Left forelimb (tissue), 1 donor: ENCODE measurements around the gene FNDC8.
A peak's percentile ranks its signal among the peaks of the same experiment; 100 is the strongest.
"Not testable (repeated sequence)": the region's sequence is repeated elsewhere in the genome, so short reads cannot be mapped to it uniquely, and the experiment has no call there.

Experiments
- DNase-seq: peaks from one replicate; pipeline ENCODE4 v3.0.0-alpha.2; 2018; ENCODE audit warnings: low spot score

FNDC8 gene

GRCh38 chr17:35144840-35145239 is 23.4 kb downstream of the FNDC8 start:
- DNase-seq, result no peak

- no peak for DNase-seq
Measured at GRCh38 chr17:35146214-35146833, 24.9 kb downstream of the FNDC8 start.

GRCh38 chr17:35147375-35147905 is 26.0 kb downstream of the FNDC8 start, which contains the start of gene UNC45B:
TSS of gene UNC45B (plus strand) at chr17:35147817. CDS start at chr17:35148264, 447 bp downstream.
- DNase-seq, result no peak

GRCh38 chr17:35148144-35148543 is 26.7 kb downstream of the FNDC8 start:
- no peak for DNase-seq

GRCh38 chr17:35149941-35150340 is 28.5 kb downstream of the FNDC8 start:
- DNase-seq, result no peak

GRCh38 chr17:35151080-35151479 is 29.7 kb downstream of the FNDC8 start:
- not testable (repeated sequence) for DNase-seq

- no peak for DNase-seq
Measured at GRCh38 chr17:35152421-35153140, 31.2 kb downstream of the FNDC8 start.

- no peak for DNase-seq
Measured at GRCh38 chr17:35154196-35155165, 33.1 kb downstream of the FNDC8 start.

- DNase-seq, result no peak
Measured at GRCh38 chr17:35155246-35155645, 33.8 kb downstream of the FNDC8 start.

- DNase-seq, result no peak
Measured at GRCh38 chr17:35159940-35160339, 38.5 kb downstream of the FNDC8 start.

- DNase-seq, result no peak
Measured at GRCh38 chr17:35160354-35161201, 39.2 kb downstream of the FNDC8 start.

- DNase-seq, result no peak
Measured at GRCh38 chr17:35161281-35161761, 39.9 kb downstream of the FNDC8 start.

- DNase-seq, result no peak
Measured at GRCh38 chr17:35162755-35163154, 41.3 kb downstream of the FNDC8 start.

- DNase-seq, result no peak
Measured at GRCh38 chr17:35163886-35164285, 42.5 kb downstream of the FNDC8 start.

- no peak for DNase-seq
Measured at GRCh38 chr17:35164716-35165115, 43.3 kb downstream of the FNDC8 start.

- DNase-seq, result no peak
Measured at GRCh38 chr17:35166526-35166925, 45.1 kb downstream of the FNDC8 start.

GRCh38 chr17:35167046-35167445 is 45.6 kb downstream of the FNDC8 start:
- no peak for DNase-seq

GRCh38 chr17:35167666-35168065 is 46.3 kb downstream of the FNDC8 start:
- DNase-seq, result no peak

- peak; percentile 53 for DNase-seq
Measured at GRCh38 chr17:35169835-35170363, 48.5 kb downstream of the FNDC8 start.

GRCh38 chr17:35170968-35171771 is 49.8 kb downstream of the FNDC8 start:
- DNase-seq, result peak; percentile 52
